Islet of Langerhans (tissue), 1 donor: ENCODE data around the gene EGFL8.
"Not testable (repeated sequence)": the region's sequence is repeated elsewhere in the genome, so short reads cannot be mapped to it uniquely, and the experiment has no call there.

Experiments used
- FAIRE-seq: peaks from one replicate; lab custom pipeline; 2011; peaks lifted over from hg19 to GRCh38; lab: Jason Lieb, UNC

EGFL8 gene

GRCh38 chr6:32196682-32197616, 32.6 kb downstream of the EGFL8 start:
- no peak for FAIRE-seq

DNA sequence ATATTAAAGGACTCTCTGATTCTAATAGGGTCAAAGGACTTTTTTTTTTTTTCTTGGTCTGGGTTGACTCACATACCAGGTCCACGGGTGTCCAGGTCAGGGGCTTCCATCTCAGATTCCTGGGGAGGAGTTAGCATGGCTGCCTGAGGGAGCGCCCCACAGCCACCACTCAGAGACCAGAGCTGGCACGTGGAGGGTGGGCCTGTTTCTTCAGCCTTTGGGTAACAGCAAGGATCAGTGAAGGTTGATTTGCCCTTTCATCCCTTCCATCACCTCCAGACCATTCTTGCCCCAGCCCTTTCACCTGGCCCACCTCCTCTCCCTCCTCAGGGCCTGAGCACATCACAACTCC, 33.9 kb downstream of the EGFL8 start:
- FAIRE-seq, result no peak

- FAIRE-seq, result no peak
Observed at GRCh38 chr6:32198866-32199265, 34.5 kb downstream of the EGFL8 start.

DNA sequence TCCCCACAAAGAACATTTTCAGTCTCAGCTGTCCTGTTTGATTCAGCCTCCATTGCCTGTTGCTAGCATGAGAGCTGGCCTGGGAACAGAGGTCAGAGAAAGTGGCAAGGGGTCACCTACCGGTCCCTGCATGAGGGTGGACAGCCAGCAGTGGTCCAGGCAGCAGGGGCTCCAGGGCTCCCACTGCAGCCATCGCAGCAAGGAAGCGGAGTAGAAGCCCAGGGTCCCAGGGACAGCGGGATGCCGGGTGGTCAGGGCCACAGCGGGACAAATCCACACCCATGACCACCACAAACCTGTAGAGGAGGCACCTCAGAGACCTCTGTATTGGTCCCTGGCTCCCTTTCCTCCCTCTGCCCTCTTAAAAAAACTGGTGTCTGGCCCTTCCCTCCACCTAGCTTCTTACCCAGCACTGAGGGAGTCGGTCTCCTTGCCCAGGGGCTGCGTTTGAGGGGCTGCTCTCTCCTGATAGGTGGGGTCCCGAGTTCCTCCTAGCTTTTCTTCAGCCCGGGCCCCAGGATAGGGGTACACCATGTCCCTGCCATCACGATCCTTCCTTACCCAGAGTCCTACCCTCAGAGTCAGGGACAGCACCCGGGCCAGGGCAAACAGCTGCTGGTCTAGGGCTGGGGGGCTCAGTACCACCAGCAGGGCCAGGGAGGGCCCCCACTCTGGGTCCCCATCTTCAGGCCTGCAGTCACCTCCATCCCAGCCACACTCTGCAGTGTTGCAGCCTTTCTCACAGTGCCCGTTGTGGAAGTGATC, 36.5 kb downstream of the EGFL8 start:
- FAIRE-seq, result no peak

DNA sequence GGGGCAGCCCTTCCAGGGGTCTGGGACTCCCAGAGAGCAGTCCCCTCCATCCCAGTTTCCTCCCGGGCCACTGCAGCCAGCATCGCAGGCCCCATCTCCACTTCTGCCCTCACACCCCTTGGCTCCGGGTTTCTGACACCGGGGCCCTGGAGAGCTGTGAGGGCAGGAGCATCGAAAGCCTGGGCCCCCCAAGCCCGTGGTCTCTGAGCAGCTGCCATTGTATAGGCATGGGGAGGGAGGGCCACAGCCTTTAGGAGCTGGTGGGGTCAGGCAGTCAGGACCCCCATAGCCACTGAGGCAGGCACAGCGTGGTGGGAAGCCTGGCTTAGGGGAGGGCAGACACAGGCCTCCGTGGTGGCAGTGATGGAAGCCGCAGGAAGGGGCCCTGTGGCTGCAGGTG, 37.8 kb downstream of the EGFL8 start:
- no peak for FAIRE-seq

DNA sequence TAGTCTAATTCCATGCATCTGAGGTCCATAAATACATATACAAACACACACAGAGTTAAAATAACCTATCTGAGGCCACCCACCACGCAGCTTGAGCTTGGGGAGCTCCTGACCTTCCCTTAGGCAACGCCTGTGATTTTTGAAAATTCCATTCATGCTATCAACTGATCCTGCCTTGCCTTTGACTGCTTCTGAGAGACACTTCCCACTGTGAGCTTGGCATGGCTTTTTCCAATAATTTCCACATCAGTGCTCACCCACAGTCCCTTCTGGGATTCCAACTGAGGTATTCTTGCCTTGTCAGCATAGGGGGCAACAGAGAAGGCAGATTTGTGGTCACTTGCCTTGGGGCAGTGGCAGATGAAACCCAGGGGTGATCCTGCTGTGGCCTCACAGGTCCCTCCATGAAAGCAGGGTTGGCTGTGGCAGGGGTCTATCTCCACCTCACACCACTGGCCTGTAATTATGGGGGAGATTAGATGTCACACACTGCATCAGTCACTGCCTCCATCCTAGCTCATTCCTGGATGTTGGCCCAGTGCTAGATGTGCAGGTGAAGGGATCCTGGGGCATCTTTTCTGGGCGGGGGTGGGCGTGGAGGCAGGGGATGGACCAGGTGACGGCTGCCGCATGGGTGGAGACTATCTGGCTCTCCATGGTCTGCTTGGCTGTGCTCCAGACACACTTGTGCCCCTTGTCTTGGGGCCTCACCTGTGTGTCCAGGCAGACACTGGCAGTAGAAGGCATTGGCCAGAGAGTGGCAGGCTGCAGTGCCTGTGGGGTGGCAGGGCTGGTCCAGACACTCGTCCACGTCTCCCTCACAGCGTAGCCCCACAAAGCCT, 39.3 kb downstream of the EGFL8 start:
- no peak for FAIRE-seq

GRCh38 chr6:32204268-32204715, 39.9 kb downstream of the EGFL8 start:
- no peak for FAIRE-seq

DNA sequence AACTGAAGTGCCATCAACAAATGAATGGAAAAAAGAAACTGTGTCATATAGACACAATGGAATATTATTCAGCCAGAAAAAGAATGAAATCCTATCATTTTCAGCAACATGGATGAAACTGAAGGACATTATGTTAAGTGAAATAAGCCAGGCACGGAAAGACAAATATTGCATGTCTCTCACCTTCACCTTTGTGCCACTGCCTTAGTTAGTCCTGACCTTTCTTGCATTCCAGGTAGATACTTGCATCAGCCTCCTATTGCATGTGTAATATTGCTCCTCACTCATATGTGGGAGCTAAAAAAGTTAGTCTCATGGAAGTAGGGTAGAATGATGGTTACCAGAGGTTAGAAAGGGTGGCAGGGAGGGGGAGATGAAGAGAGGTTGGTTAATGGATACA, 44.6 kb downstream of the EGFL8 start:
- no peak for FAIRE-seq

DNA sequence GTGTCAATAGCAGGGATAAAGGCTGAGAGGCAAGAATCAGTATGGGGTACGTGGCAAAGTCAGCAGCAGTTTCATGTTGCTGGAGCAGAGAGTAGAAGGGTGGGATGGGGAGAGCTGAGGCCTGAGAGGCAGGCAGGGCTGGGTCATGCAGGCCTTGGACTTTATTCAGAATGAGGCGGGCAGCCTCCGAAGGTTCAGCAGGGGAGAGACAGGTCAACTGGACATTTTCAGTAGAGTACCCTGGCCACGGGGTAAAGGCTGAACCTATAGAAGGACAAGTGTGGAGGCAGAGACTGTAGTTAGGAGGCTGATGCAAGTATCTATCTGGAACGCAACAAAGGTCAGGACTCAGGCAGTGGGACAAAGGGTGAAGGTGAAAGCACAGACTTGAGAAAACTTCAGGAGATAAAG, 45.8 kb downstream of the EGFL8 start:
- no peak for FAIRE-seq

- not testable (repeated sequence) for FAIRE-seq
Observed at GRCh38 chr6:32211432-32211831, 47.0 kb downstream of the EGFL8 start.

DNA sequence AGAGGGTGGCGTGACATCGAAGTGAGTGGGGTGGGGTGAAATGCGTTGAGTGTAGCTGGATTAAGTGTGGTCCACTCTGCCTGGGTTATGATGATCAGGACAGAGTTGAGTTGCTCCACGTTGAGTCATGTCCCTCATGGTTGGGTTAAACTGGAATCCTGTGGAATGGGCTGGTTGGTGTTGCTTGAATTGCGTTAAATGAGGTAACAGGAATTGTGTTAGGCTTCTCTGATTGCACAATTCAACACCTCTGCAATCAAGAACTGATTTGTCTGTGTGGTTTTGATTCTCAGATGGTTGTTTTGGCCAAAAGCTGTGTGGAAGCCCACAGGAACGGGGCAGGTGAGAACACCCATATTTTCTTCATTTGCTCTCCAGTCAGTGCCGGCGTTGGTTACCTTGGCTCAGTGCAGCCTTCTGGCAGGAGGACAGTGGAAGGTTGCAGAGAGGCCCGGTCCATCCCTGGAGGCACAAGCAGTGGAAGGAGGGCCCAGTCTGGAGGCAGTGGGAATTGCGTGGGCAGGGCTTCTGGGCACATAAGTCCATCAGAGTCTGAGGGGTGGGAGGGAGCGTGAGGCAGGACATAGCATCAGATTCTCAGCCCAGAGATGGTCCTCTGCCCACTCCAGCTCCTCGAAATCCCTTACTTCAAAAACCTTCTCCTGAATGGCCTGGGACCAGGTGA, 47.8 kb downstream of the EGFL8 start:
- no peak for FAIRE-seq

DNA sequence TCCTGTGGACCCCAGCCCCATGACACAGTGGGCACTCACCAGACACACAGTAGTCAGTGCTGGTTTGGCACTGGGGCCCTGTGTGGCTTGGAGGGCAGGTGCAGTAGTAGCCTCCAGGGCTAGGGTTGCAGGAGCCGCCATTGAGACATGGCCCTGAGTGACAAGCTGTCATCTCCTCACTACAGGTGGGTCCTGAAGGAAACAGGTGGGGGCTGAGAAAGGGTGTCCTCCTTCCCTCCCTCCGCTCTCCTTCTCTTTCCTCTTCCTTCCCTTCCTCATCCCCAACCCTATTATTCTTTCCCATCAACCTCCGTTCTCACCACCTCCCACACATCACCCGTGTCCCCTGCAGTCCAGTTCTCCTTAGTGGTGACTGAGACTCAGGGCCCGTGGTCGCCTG, 49.3 kb downstream of the EGFL8 start:
- no peak for FAIRE-seq

GRCh38 chr6:32214126-32214525, 49.7 kb downstream of the EGFL8 start:
- no peak for FAIRE-seq

DNA sequence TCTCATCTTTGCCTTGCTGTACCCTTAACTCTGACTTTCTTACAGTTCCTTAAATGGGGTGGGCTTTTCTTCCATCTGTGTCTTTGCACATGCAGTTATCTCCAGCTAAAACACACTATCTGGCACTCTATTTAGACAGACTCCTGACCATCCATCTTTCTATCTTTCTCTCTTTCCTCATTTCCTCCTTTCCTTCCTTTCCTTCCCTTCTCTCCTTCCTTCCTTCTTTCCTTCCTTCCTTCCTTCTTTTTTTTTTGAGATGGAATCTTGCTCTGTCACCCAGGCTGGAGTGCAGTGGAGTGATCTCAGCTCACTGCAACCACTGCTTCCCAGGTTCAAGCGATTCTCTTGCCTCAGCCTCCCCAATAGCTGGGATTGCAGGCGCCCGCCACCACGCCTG, 51.2 kb downstream of the EGFL8 start:
- FAIRE-seq, result no peak

DNA sequence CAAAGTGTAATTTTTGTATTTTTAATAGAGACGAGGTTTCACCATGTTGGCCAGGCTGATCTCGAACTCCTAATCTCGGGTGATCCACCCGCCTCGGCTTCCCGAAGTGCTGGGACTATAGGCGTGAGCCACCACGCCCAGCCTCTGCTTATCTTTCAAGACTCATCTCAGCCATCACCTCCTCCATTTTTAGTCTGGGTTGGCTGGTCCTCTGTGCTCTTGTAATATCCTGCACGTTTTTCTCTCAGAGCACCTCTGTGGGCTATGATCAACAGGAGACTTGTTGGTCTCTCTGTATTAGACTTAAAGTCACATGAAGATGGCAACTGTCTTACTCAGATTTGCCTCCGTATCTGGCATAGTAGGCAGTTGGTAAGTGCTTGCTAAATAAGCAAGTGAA, 51.9 kb downstream of the EGFL8 start:
- FAIRE-seq, result no peak

DNA sequence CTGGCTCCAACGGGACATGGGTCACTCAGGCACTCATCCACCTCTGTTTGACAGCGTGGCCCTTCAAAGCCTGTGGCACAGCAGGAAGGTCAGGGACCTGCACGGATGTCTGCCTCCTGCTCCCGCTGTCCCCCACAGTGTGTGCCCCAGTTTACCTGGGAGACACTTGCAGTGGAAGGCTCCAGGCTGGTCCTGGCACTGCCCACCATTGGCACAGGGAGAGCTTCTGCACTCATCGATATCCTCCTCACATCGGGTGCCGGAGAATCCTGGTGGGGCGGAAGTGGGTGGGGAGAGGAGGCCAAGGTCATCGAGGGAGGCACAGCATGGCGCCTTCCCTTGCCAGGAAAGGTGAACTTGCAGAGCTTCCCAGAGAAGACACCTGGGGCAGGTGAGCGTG, 52.6 kb downstream of the EGFL8 start:
- FAIRE-seq, result no peak
